Rectal smooth muscle tissue (tissue), 1 donor: Measurements from ENCODE around the gene TSC2.

Experiments
- H3K27ac ChIP-seq: one replicate; pipeline ENCODE4 v1.7.0; 2013; ENCODE audit warnings: low read depth, low read length, inconsistent platforms
- H3K27me3 ChIP-seq: one replicate; pipeline ENCODE4 v1.7.0; 2013; ENCODE audit warnings: low read length; ENCODE audit not compliant: control insufficient read depth, insufficient read depth
- H3K36me3 ChIP-seq: one replicate; pipeline ENCODE4 v1.7.0; 2013; ENCODE audit warnings: low read length; ENCODE audit not compliant: control insufficient read depth, insufficient read depth
- H3K4me1 ChIP-seq: one replicate; pipeline ENCODE4 v1.7.0; 2013; ENCODE audit warnings: low read length; ENCODE audit not compliant: control insufficient read depth, insufficient read depth
- H3K4me3 ChIP-seq: one replicate; pipeline ENCODE4 v1.7.0; 2013; ENCODE audit warnings: low read length
- H3K9ac ChIP-seq: one replicate; pipeline ENCODE4 v1.7.0; 2013; ENCODE audit warnings: low read length

Gene TSC2

DNA sequence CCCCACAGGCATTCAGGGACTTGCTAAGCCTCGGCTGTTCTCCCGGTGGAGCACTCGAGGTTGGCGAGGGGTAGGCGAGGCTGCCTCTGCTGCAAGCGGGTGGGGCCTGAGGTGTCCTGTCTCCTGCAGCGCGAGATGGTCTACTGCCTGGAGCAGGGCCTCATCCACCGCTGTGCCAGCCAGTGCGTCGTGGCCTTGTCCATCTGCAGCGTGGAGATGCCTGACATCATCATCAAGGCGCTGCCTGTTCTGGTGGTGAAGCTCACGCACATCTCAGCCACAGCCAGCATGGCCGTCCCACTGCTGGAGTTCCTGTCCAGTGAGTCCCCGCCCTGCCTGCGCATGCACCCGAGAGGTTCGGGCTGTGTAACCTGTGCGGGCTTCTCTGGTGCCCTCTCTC, 26.3 kb downstream of the TSC2 start:
- Histone ChIP-seq H3K4me1 (no peaks in the 10 kb centered on the region), H3K36me3 (peaks cover 31% of the 10 kb centered on the region), H3K27me3 (no peaks in the 10 kb centered on the region), H3K9ac (no peak overlapping the region), H3K27ac (no peak overlapping the region), H3K4me3 (no peak overlapping the region)

DNA sequence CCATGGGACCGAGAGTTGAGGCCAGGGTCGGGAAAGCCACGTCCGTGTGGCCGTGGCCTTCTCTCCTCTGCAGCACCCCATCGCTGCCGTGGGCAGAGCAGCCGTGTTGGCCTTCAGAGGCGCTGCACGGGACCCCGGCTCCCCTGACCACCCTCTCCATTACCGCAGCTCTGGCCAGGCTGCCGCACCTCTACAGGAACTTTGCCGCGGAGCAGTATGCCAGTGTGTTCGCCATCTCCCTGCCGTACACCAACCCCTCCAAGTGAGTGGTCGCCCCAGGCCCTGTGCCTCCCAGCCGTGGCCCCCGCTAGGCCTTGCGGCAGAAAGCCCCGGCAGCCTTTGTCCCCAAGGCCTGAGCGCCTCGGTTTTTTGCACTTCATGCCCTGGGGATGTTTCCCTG, 27.8 kb downstream of the TSC2 start:
- Histone ChIP-seq H3K27me3 (no peaks in the 10 kb centered on the region), H3K9ac (no peak overlapping the region), H3K4me1 (no peaks in the 10 kb centered on the region), H3K36me3 (peaks cover 36% of the 10 kb centered on the region), H3K27ac (no peak overlapping the region), H3K4me3 (no peak overlapping the region)

- Histone ChIP-seq H3K9ac (no peak overlapping the region), H3K4me1 (no peaks in the 10 kb centered on the region), H3K27ac (no peak overlapping the region), H3K36me3 (peaks cover 31% of the 10 kb centered on the region), H3K4me3 (no peak overlapping the region), H3K27me3 (no peaks in the 10 kb centered on the region)
Observed at GRCh38 chr16:2076072-2076865, 28.5 kb downstream of the TSC2 start.

DNA sequence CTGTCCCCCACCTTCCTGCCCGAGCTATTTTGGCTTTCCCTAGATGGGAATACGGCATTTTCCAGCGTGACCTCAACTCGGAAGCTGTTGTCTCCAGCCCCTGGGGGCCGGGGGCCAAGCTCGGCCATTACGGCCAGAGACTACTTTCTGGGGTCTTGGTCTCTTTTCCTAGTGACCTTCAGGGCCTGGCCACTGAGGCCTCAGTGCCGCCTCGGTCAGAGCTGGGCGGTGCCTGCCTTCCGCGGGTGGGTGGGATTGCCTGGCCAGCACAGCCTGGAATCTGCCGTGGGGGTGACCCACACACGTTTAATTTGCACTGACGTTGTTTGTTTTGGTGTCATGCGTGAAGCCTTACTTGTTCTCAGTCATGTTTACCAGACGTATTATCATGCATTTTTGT, 29.2 kb downstream of the TSC2 start:
- no peak overlapping the region for H3K9ac ChIP-seq
- H3K27me3 ChIP-seq = no peaks in the 10 kb centered on the region
- peaks cover 26% of the 10 kb centered on the region for H3K36me3 ChIP-seq
- H3K27ac ChIP-seq = no peak overlapping the region
- H3K4me3 ChIP-seq = no peak overlapping the region
- H3K4me1 ChIP-seq = no peaks in the 10 kb centered on the region

DNA sequence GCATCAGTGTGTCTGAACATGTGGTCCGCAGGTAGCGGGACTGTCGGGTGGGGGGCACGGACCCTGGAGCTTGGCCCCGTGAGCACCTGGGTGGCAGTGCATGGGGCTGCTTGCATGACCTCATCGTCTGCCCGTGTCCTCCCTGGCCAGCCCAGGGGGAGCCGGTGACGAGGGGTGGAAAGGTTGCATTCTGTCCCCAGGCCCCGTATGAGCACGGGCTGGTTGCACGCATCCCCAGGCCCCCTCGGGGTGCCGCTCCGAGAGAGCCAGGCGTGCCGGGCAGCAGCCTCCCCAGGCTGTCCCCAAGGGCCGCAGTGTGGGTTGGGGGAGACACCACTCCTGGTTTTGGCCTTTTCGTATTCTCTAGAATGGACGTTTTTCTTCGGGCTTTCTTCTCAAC, 29.9 kb downstream of the TSC2 start:
- no peak overlapping the region for H3K27ac ChIP-seq
- H3K4me3 ChIP-seq = no peak overlapping the region
- no peak overlapping the region for H3K9ac ChIP-seq
- peaks cover 31% of the 10 kb centered on the region for H3K36me3 ChIP-seq
- peaks cover under 1% of the 10 kb centered on the region for H3K4me1 ChIP-seq
- no peaks in the 10 kb centered on the region for H3K27me3 ChIP-seq

DNA sequence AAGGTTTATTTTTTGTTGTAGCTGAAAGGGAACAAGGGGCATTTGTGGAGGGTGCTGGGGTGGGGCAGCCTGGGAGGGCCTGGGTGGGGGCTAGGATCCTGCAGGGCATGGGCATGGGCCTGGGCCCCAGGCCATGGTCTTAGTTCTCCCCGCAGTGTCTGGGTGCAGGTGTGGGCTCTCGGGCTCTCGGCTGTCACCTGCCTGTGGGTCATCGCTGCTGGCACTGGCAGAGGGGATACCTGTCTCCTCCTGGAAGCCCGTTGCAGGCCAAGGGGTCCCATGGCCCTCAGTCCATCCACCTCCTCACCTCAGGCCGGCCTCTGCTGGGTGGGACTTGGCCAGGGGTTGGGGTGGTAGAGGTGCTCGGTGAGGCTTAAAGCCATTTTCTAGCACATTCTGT, 30.3 kb downstream of the TSC2 start:
- Histone ChIP-seq H3K27me3 (no peaks in the 10 kb centered on the region), H3K36me3 (peaks cover 31% of the 10 kb centered on the region), H3K27ac (no peak overlapping the region), H3K9ac (no peak overlapping the region), H3K4me3 (no peak overlapping the region), H3K4me1 (peaks cover 4% of the 10 kb centered on the region)

GRCh38 chr16:2078691-2079090, 30.9 kb downstream of the TSC2 start:
- no peak overlapping the region for H3K27ac ChIP-seq
- H3K27me3 ChIP-seq = no peaks in the 10 kb centered on the region
- H3K4me1 ChIP-seq = peaks cover 4% of the 10 kb centered on the region
- no peak overlapping the region for H3K4me3 ChIP-seq
- H3K36me3 ChIP-seq = peaks cover 31% of the 10 kb centered on the region
- H3K9ac ChIP-seq = no peak overlapping the region

DNA sequence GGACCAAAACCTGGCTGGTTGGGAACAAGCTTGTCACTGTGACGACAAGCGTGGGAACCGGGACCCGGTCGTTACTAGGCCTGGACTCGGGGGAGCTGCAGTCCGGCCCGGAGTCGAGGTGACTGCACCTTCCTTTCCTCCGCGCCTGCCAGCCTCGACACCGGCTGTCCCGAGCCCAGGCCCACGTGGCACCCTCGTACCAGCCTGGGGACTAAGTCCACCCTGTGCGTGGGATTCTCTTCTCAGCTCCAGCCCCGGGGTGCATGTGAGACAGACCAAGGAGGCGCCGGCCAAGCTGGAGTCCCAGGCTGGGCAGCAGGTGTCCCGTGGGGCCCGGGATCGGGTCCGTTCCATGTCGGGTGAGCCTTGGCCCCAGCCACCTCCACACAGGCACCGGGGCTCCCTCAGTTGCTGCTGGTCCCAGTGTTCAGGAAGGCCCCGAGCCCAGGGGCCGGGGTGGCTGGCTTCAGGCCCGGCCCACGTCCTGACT, 31.6 kb downstream of the TSC2 start:
- peaks cover 4% of the 10 kb centered on the region for H3K4me1 ChIP-seq
- H3K9ac ChIP-seq = no peak overlapping the region
- no peaks in the 10 kb centered on the region for H3K27me3 ChIP-seq
- no peak overlapping the region for H3K27ac ChIP-seq
- peaks cover 27% of the 10 kb centered on the region for H3K36me3 ChIP-seq
- no peak overlapping the region for H3K4me3 ChIP-seq

DNA sequence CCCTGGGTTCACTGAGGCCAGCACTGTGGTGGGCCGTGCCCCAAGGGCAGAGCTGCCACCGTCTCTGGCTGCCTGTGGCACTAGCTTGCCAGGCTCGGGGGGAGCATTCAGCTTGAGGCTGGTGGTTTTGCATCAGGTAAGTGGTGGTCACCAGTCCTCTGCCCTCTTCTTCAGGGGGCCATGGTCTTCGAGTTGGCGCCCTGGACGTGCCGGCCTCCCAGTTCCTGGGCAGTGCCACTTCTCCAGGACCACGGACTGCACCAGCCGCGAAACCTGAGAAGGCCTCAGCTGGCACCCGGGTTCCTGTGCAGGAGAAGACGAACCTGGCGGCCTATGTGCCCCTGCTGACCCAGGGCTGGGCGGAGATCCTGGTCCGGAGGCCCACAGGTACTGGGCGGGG, 32.2 kb downstream of the TSC2 start:
- peaks cover 4% of the 10 kb centered on the region for H3K4me1 ChIP-seq
- H3K36me3 ChIP-seq = peaks cover 23% of the 10 kb centered on the region
- no peak overlapping the region for H3K4me3 ChIP-seq
- no peak overlapping the region for H3K27ac ChIP-seq
- no peaks in the 10 kb centered on the region for H3K27me3 ChIP-seq
- H3K9ac ChIP-seq = no peak overlapping the region

DNA sequence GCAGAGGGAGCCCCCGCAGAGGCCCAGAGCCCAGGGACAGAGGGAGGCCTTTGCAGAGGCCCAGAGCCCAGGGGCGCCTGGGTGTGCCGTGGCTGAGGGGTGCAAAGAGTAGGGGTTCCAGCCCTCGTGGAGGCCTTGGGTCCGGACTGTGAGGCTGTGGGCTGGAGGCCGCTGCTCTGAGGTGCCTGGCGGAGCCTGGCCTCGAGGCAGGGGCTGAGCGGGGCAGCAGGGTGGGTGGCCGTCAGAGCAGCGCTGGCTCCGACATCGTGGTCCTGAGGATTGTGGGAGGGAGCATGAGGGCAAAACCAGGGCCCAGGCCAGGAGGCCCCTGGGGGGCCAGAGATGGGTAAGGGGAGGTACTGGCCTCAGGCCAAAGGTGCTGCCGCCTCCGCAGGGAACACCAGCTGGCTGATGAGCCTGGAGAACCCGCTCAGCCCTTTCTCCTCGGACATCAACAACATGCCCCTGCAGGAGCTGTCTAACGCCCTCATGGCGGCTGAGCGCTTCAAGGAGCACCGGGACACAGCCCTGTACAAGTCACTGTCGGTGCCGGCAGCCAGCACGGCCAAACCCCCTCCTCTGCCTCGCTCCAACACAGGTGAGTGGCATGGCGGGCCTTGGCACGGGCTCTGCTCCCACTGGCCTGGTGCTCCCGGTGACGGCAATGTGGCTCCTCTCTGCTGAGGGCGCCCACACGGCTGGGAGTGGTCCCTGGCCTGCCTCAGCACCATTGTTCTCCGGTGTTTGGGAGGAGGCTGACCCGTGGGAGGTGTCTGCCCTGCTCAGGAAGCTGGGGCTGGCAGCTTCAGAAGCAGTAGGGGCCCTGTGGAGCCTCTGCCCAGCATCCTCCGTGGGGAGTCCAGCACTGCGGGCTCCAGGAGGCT, 33.7 kb downstream of the TSC2 start:
- Histone ChIP-seq H3K36me3 (peaks cover 28% of the 10 kb centered on the region), H3K9ac (no peak overlapping the region), H3K27me3 (no peaks in the 10 kb centered on the region), H3K4me3 (no peak overlapping the region), H3K27ac (no peak overlapping the region), H3K4me1 (peaks cover 4% of the 10 kb centered on the region)

GRCh38 chr16:2082171-2082982, 34.6 kb downstream of the TSC2 start:
- H3K27me3 ChIP-seq = no peaks in the 10 kb centered on the region
- H3K4me1 ChIP-seq = peaks cover 4% of the 10 kb centered on the region
- peaks cover 31% of the 10 kb centered on the region for H3K36me3 ChIP-seq
- no peak overlapping the region for H3K4me3 ChIP-seq
- H3K27ac ChIP-seq = peak overlapping the region; percentile 27
- H3K9ac ChIP-seq = no peak overlapping the region

GRCh38 chr16:2082983-2083364, 35.2 kb downstream of the TSC2 start:
- Histone ChIP-seq H3K36me3 (peaks cover 31% of the 10 kb centered on the region), H3K27ac (peak overlapping the region; percentile 55)

More at GRCh38 chr16:2082983-2083364, 35.2 kb downstream of the TSC2 start:
- H3K9ac ChIP-seq = no peak overlapping the region
- H3K4me3 ChIP-seq = no peak overlapping the region
- H3K4me1 ChIP-seq = peaks cover 4% of the 10 kb centered on the region
- H3K27me3 ChIP-seq = no peaks in the 10 kb centered on the region
